GM18519 (cell line): ENCODE data around the gene ATRX.
"Not testable (repeated sequence)": the region's sequence is repeated elsewhere in the genome, so short reads cannot be mapped to it uniquely, and the experiment has no call there.

Experiments used
- ATAC-seq: cut with Tn5 transposase; IDR thresholded peaks from one replicate; pipeline ENCODE4 v1.9.1; 2021; ENCODE audit warnings: mild to moderate bottlenecking, moderate library complexity; ENCODE audit not compliant: unreplicated experiment, low FRiP score

Gene ATRX

GRCh38 chrX:77622672-77623071 is 163.3 kb downstream of the ATRX start:
- ATAC-seq = no peak

- no peak for ATAC-seq
These were observed 163.8 kb downstream of the ATRX start for GRCh38 chrX:77622233-77622632.

DNA sequence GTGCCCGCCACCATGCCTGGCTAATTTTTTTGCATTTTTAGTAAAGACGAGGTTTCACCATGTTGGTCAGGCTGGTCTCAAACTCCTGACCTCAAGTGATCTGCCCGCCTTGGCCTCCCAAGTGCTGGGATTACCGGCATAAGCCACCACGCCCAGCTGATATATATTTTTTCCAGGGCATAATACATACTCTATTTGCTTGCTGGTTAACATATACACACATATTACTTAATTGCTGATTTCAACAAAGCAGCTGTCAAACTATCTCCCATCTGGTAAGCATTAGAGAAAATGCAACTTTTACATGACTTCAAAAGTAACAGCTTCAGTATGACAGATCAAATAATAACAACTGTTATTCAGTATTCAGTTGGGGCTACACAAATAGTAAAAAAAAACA is 164.6 kb downstream of the ATRX start:
- not testable (repeated sequence) for ATAC-seq

- ATAC-seq = no peak
These were observed 168.8 kb downstream of the ATRX start for GRCh38 chrX:77617206-77617605.

DNA sequence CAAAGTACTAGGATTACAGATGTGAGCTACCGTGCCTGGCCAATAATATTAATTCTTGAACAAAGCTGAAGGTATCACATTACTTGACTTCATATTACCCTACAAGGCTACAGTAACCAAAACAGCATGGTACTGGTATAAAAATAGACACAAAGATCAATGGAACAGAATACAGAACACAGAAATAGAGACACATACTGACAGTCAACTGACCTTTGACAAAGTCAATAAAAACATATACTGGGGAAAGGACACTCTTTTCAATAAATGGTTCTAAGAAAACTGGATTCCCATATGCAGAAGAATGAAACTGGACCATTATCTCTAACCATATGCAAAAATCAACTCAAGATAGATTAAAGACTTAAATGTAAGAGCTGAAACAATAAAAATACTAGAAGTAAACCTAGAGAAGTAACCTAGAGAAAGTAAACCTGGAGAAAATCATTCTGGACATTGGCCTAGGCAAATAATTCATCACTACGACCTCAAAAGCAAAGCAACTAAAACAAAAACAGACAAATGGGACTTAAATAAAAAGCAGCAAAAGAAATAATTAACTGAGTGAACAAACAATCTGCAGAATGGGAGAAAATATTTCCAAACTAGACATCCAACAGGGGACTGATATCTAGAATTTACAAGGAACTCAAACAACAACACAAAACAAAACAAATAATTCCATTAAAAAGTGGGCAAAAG is 182.2 kb downstream of the ATRX start:
- ATAC-seq = no peak

- no peak for ATAC-seq
These were observed 188.5 kb downstream of the ATRX start for GRCh38 chrX:77597511-77597910.

DNA sequence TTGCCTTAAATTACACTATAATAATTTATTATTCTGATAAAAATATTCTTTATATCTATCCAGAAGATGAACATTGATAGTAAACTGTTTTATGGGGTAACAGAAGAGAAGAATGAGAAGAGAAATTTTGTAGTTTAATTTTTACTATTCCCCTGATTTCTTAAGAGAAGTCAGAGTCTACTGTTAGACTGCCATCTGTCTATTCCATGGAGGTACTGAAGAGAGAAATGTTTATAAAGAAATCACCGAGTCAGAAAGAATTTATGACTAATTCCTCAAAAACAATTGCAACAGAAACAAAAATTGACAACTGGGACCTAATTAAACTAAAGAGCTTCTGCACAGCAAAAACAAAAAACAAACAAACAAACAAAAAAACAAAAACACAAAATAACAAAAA is 188.9 kb downstream of the ATRX start:
- no peak for ATAC-seq

GRCh38 chrX:77595848-77596247 is 190.2 kb downstream of the ATRX start:
- ATAC-seq = no peak

- ATAC-seq = no peak
These were observed 213.7 kb downstream of the ATRX start for GRCh38 chrX:77572322-77572721.

- no peak for ATAC-seq
These were observed 220.7 kb downstream of the ATRX start for GRCh38 chrX:77565278-77565677.

DNA sequence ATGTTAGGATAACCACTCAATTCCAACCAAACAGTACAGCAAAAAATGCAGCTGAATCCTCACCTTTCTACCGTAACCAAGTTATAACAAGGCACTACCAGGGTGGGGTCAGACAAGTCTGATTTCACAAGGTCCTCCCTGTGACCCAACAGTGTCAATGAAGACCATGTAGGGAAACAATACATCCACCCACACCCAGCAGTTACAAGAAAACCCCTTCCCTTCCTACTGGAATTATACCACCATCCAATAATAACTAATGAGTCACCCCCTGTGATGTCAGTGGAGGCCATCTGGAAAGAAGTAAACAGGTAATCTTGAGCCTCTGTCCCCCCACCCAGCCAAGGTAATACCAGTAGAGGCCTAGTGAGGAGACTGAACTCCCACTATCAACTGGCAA is 221.2 kb downstream of the ATRX start:
- no peak for ATAC-seq

GRCh38 chrX:77561372-77561771 is 224.6 kb downstream of the ATRX start:
- ATAC-seq = no peak

- no peak for ATAC-seq
These were observed 229.7 kb downstream of the ATRX start for GRCh38 chrX:77556276-77556675.

DNA sequence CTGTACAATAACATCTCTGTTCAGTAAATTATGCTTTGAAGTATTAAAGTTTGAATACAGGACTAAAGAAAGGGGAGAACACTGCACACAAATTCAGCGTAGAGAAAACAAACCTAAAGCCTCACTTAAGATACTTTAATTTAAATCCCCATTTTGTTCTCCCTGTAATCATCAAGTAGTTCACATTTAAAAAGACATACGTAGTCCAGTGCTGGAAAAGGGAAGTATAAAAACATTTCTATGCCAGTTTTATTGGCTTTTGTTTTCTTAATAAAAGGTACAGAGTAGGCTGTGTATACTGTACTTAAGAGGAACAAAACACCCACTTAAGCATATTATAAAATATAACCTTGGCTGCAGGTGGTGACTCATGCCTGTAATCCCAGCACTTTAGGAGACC is 237.3 kb downstream of the ATRX start:
- ATAC-seq = no peak

DNA sequence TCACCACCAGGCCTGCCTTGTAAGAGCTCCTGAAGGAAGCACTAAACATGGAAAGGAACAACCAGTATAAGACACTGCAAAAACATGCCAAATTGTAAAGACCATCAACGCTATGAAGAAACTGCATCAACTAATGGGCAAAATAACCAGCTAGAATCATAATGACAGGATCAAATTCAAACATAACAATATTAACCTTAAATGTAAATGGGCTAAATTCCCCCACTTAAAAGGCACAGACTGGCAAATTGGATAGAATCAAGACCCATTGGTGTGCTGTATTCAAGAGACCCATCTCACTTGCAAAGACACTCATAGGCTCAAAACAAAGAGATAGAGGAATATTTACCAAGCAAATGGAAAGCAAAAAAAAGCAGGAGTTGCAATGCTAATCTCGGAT is 246.2 kb downstream of the ATRX start:
- not testable (repeated sequence) for ATAC-seq

GRCh38 chrX:77531261-77531660 is 254.8 kb downstream of the ATRX start:
- ATAC-seq = not testable (repeated sequence)

DNA sequence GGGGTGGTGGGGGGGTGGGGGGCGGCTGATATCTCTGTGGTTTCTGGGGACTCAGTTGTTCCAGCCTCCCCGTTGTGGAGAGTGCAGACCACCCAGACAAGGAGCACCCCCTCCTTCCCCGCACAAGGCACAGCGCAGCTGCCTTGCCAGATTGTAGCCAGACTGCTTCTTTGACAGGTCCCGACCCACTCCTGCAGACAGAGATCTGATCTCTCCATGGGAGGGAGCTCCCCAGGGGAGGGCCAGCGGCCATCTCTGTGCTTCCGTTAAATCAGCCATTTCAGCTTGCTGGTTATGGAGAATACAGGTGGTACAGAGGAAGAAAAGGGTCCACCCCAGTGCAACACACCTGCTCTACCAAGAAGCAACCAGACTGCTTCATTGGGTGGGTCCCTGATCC is 258.0 kb downstream of the ATRX start:
- ATAC-seq = no peak

DNA sequence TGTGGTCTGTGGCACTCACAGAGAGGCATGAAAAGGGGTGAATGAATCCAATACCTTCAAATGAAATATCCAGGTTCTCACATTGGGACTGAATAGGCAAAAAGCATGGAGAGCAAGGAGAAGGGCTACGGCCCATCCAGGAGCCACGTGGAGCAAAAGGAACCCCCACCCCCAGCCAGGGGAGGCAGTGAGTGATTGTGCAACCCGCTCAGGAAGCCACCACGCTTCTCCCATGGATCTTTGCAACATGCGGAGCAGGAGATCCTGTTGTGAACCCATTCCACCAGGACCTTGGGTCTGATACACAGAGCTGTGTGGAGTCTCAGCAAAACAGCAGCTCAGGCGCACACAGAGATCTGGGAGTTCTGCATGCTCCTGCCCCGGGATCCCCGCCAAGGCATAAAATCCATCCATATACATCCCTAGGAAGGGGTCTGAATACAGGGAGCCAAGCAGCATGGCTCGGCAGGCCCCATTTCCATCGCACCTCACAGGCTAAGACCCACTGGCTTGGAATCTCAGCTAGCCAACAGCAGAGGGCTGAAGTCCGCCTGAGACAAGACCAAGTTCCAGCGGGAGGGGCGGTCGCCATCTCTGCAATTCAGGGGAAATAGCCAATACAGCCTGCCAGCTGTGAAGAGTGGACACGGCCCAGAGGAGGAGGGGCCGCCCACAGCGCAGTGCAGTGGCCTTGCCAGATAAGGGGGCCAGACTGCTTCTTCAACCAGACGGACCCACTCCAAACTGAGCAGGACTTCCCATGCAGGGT is 258.6 kb downstream of the ATRX start:
- ATAC-seq = no peak

DNA sequence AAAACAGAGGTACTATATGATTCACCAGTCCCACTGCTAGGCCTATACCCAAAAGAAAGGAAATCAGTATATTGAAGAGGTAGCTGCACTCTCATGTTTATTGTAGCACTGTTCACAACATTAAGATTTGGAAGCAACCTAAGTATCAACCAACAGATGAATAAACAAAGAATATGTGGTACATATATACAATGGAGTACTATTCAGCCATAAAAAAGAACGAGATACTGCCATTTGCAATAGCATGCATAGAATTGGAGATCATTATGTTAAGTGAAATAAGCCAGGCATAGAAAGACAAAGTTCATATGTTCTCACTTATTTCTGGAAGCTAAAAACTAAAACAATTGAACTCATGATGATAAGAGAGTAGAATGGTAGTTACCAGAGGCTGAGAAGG is 266.3 kb downstream of the ATRX start:
- no peak for ATAC-seq

DNA sequence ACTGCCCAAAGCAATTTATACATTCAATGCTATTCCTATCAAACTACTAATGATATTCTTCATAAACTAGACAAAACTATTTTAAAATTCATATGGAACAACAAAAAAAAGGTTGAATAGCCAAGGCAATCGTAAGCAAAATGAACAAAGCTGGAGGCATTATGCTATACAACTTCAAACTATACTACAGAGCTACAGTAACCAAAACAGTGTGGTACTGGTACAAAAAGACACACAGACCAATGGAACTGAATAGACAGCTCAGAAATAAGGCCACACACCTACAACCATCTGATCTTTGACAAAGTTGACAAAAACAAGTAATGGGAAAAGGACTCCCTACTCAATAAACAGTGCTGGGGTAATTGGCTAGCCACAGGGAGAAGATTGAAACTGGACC is 271.8 kb downstream of the ATRX start:
- no peak for ATAC-seq

- ATAC-seq = no peak
These were observed 276.0 kb downstream of the ATRX start for GRCh38 chrX:77510007-77510406.

- no peak for ATAC-seq
These were observed 280.8 kb downstream of the ATRX start for GRCh38 chrX:77505227-77505626.
